Stimulated activated naive CD8-positive, alpha-beta T cell treated with anti-CD3 and anti-CD28 coated beads, Interleukin-15, amount 100 ng/mL, for 72 hours (primary cell): ENCODE measurements around the gene NANOS1.

Experiments
- ATAC-seq: fragments of 150-1000 bp; cut with Tn5 transposase; 2 replicates; pipeline ENCODE4 v1.10.0; 2021; ENCODE audit warnings: mild to moderate bottlenecking, moderate library complexity
- DNase-seq, 2 donors: peaks; one replicate each; pipeline ENCODE4 v3.0.0; 2021 to 2022
- H3K27ac Mint-ChIP-seq, 2 donors: one replicate each; pipeline ENCODE4 v1.8.0; 2022; ENCODE audit warnings: mild to moderate bottlenecking in 2 of 2, mixed read lengths in 2 of 2, moderate library complexity in 2 of 2
- H3K27me3 Mint-ChIP-seq: one replicate; pipeline ENCODE4 v1.8.0; 2022; ENCODE audit warnings: mixed read lengths
- H3K4me1 Mint-ChIP-seq: one replicate; pipeline ENCODE4 v1.8.0; 2022; ENCODE audit warnings: mild to moderate bottlenecking, mixed read lengths
- H3K4me3 Mint-ChIP-seq, 2 donors: one replicate each; pipeline ENCODE4 v1.8.0; 2022; ENCODE audit warnings: mild to moderate bottlenecking in 2 of 2, mixed read lengths in 2 of 2, moderate library complexity in 1 of 2
- H3K9me3 Mint-ChIP-seq, 2 donors: one replicate each; pipeline ENCODE4 v1.8.0; 2022; ENCODE audit warnings: mixed read lengths in 2 of 2

Gene NANOS1

GRCh38 chr10:119030421-119031250, 1.1 kb downstream of the NANOS1 start:
- DNase-seq (peak; percentile 57 to 72), ATAC-seq (peak; percentile 79)
- Mint-ChIP-seq H3K27me3 (peaks cover 15% of the 10 kb centered on the region), H3K27ac (no peak overlapping the region), H3K9me3 (no peaks in the 10 kb centered on the region), H3K4me3 (peak overlapping the region; percentile 68 to 70), H3K4me1 (peaks cover 18% of the 10 kb centered on the region)

- H3K27ac Mint-ChIP-seq: no peak overlapping the region
- H3K9me3 Mint-ChIP-seq: no peaks in the 10 kb centered on the region
- peaks cover 18% of the 10 kb centered on the region for H3K4me1 Mint-ChIP-seq
- DNase-seq (no peak), ATAC-seq (no peak)
- H3K4me3 Mint-ChIP-seq: no peak overlapping the region
- peaks cover 15% of the 10 kb centered on the region for H3K27me3 Mint-ChIP-seq
Observed at GRCh38 chr10:119031496-119032059, 2.1 kb downstream of the NANOS1 start.

- Mint-ChIP-seq H3K4me3 (no peak overlapping the region), H3K27me3 (no peaks in the 10 kb centered on the region), H3K9me3 (no peaks in the 10 kb centered on the region), H3K27ac (peak overlapping the region in 1 of 2 donors; percentile 61), H3K4me1 (peaks cover 14% of the 10 kb centered on the region)
- DNase-seq (no peak), ATAC-seq (no peak)
Observed at GRCh38 chr10:119039161-119039560, 9.6 kb downstream of the NANOS1 start.

GRCh38 chr10:119041326-119041725, 11.8 kb downstream of the NANOS1 start:
- no peaks in the 10 kb centered on the region for H3K9me3 Mint-ChIP-seq
- no peaks in the 10 kb centered on the region for H3K27me3 Mint-ChIP-seq
- ATAC-seq (no peak), DNase-seq (no peak)
- no peak overlapping the region for H3K27ac Mint-ChIP-seq
- H3K4me3 Mint-ChIP-seq: no peak overlapping the region
- H3K4me1 Mint-ChIP-seq: peaks cover 19% of the 10 kb centered on the region

- peak overlapping the region in 1 of 2 donors; percentile 89 for H3K27ac Mint-ChIP-seq
- no peak for DNase-seq
- H3K9me3 Mint-ChIP-seq: no peaks in the 10 kb centered on the region
- peaks cover 19% of the 10 kb centered on the region for H3K4me1 Mint-ChIP-seq
- no peak overlapping the region for H3K4me3 Mint-ChIP-seq
- no peaks in the 10 kb centered on the region for H3K27me3 Mint-ChIP-seq
- no peak for ATAC-seq
Observed at GRCh38 chr10:119042169-119042568, 12.7 kb downstream of the NANOS1 start.

GRCh38 chr10:119045561-119045960, 16.0 kb downstream of the NANOS1 start:
- Mint-ChIP-seq H3K27me3 (no peaks in the 10 kb centered on the region), H3K4me3 (no peak overlapping the region), H3K4me1 (peaks cover 12% of the 10 kb centered on the region), H3K9me3 (no peaks in the 10 kb centered on the region), H3K27ac (no peak overlapping the region)
- ATAC-seq: no peak
- DNase-seq: no peak

GRCh38 chr10:119049361-119049760, 19.8 kb downstream of the NANOS1 start:
- no peak for ATAC-seq
- peaks cover 5% of the 10 kb centered on the region for H3K4me1 Mint-ChIP-seq

GRCh38 chr10:119049777-119050176, 20.3 kb downstream of the NANOS1 start:
- Mint-ChIP-seq H3K27me3 (no peaks in the 10 kb centered on the region), H3K4me3 (no peak overlapping the region), H3K9me3 (no peaks in the 10 kb centered on the region), H3K27ac (no peak overlapping the region), H3K4me1 (peaks cover 5% of the 10 kb centered on the region)
- ATAC-seq (no peak), DNase-seq (no peak)

More at GRCh38 chr10:119049361-119049760, 19.8 kb downstream of the NANOS1 start:
- Mint-ChIP-seq H3K27ac (no peak overlapping the region), H3K27me3 (no peaks in the 10 kb centered on the region), H3K9me3 (no peaks in the 10 kb centered on the region), H3K4me3 (no peak overlapping the region)
- no peak for DNase-seq

- Mint-ChIP-seq H3K9me3 (no peaks in the 10 kb centered on the region), H3K27me3 (no peaks in the 10 kb centered on the region), H3K27ac (no peak overlapping the region), H3K4me3 (no peak overlapping the region), H3K4me1 (no peaks in the 10 kb centered on the region)
- DNase-seq (no peak), ATAC-seq (no peak)
Observed at GRCh38 chr10:119051775-119052174, 22.3 kb downstream of the NANOS1 start.

GRCh38 chr10:119055472-119055871, 26.0 kb downstream of the NANOS1 start:
- no peak overlapping the region for H3K4me3 Mint-ChIP-seq
- DNase-seq (no peak), ATAC-seq (no peak)
- H3K27ac Mint-ChIP-seq: no peak overlapping the region
- no peaks in the 10 kb centered on the region for H3K9me3 Mint-ChIP-seq
- H3K27me3 Mint-ChIP-seq: no peaks in the 10 kb centered on the region
- no peaks in the 10 kb centered on the region for H3K4me1 Mint-ChIP-seq

- H3K4me1 Mint-ChIP-seq: peaks cover 4% of the 10 kb centered on the region
- no peaks in the 10 kb centered on the region for H3K9me3 Mint-ChIP-seq
- no peak overlapping the region for H3K4me3 Mint-ChIP-seq
- H3K27ac Mint-ChIP-seq: no peak overlapping the region
- H3K27me3 Mint-ChIP-seq: no peaks in the 10 kb centered on the region
- no peak for DNase-seq
- ATAC-seq: no peak
Observed at GRCh38 chr10:119058010-119058409, 28.5 kb downstream of the NANOS1 start.

- Mint-ChIP-seq H3K27me3 (no peaks in the 10 kb centered on the region), H3K4me1 (peaks cover 4% of the 10 kb centered on the region), H3K9me3 (no peaks in the 10 kb centered on the region), H3K4me3 (no peak overlapping the region), H3K27ac (no peak overlapping the region)
- no peak for ATAC-seq
- no peak for DNase-seq
Observed at GRCh38 chr10:119059557-119059956, 30.0 kb downstream of the NANOS1 start.

- DNase-seq: no peak
- Mint-ChIP-seq H3K4me1 (peaks cover 9% of the 10 kb centered on the region), H3K4me3 (no peak overlapping the region), H3K27me3 (no peaks in the 10 kb centered on the region), H3K27ac (no peak overlapping the region), H3K9me3 (no peaks in the 10 kb centered on the region)
- ATAC-seq: no peak
Observed at GRCh38 chr10:119060107-119060506, 30.6 kb downstream of the NANOS1 start.

- Mint-ChIP-seq H3K4me1 (peaks cover 11% of the 10 kb centered on the region), H3K9me3 (no peaks in the 10 kb centered on the region), H3K27me3 (no peaks in the 10 kb centered on the region), H3K27ac (no peak overlapping the region), H3K4me3 (no peak overlapping the region)
- no peak for DNase-seq
- ATAC-seq: no peak
Observed at GRCh38 chr10:119061352-119061751, 31.8 kb downstream of the NANOS1 start.

GRCh38 chr10:119061926-119062325, 32.4 kb downstream of the NANOS1 start:
- H3K4me1 Mint-ChIP-seq: peaks cover 11% of the 10 kb centered on the region
- peak overlapping the region in 1 of 2 donors; percentile 13 for H3K27ac Mint-ChIP-seq
- ATAC-seq (no peak), DNase-seq (no peak)
- H3K9me3 Mint-ChIP-seq: no peaks in the 10 kb centered on the region
- no peaks in the 10 kb centered on the region for H3K27me3 Mint-ChIP-seq
- H3K4me3 Mint-ChIP-seq: no peak overlapping the region

- DNase-seq: no peak
- no peaks in the 10 kb centered on the region for H3K27me3 Mint-ChIP-seq
- H3K9me3 Mint-ChIP-seq: no peaks in the 10 kb centered on the region
- H3K27ac Mint-ChIP-seq: no peak overlapping the region
- no peak overlapping the region for H3K4me3 Mint-ChIP-seq
- peaks cover 18% of the 10 kb centered on the region for H3K4me1 Mint-ChIP-seq
- no peak for ATAC-seq
Observed at GRCh38 chr10:119070395-119071165, 41.1 kb downstream of the NANOS1 start.
